SU-DHL-6 (cell line): ENCODE data around the gene CST6.

Experiments used
- H2AFZ ChIP-seq: fragments of 200-600 bp; sonication (generic); 2 replicates; pipeline ENCODE4 v1.6.1; 2014; ENCODE audit warnings: low read depth, mild to moderate bottlenecking, moderate library complexity, mixed read lengths, antibody characterized with exemption, low read length; ENCODE audit not compliant: severe bottlenecking
- H3F3A ChIP-seq: fragments of 200-600 bp; shearing (Covaris generic); 2 replicates; pipeline ENCODE4 v1.6.0; 2016; ENCODE audit warnings: antibody characterized with exemption, mild to moderate bottlenecking; ENCODE audit not compliant: insufficient read depth
- H3K27ac ChIP-seq: fragments of 200-600 bp; sonication (generic); 2 replicates; pipeline ENCODE4 v1.5.1; 2016; ENCODE audit warnings: low read depth, mild to moderate bottlenecking, low read length, moderate library complexity, mixed read lengths
- H3K27me3 ChIP-seq: fragments of 200-600 bp; sonication (generic), shearing (Covaris generic); 2 replicates; pipeline ENCODE4 v1.6.0; 2014; ENCODE audit warnings: mild to moderate bottlenecking, low read length
- H3K36me3 ChIP-seq: fragments of 200-600 bp; sonication (generic); 2 replicates; pipeline ENCODE4 v1.6.1; 2014; ENCODE audit warnings: mild to moderate bottlenecking, low read length, mixed read lengths
- H3K4me2 ChIP-seq: fragments of 300-600, 200-600 bp; shearing (Covaris generic), sonication (generic); 2 replicates; pipeline ENCODE4 v1.6.0; 2014; ENCODE audit warnings: low read length, low read depth, mild to moderate bottlenecking; ENCODE audit not compliant: poor library complexity, severe bottlenecking
- H3K4me3 ChIP-seq: fragments of 200-600 bp; sonication (generic); 2 replicates; pipeline ENCODE4 v1.5.1; 2014; ENCODE audit warnings: antibody characterized with exemption, low read length, mild to moderate bottlenecking, mixed read lengths; ENCODE audit not compliant: insufficient read depth, poor library complexity, severe bottlenecking
- H3K79me2 ChIP-seq: fragments of 200-600 bp; sonication (generic); 2 replicates; pipeline ENCODE4 v1.6.1; 2014; ENCODE audit warnings: mild to moderate bottlenecking, low read length, moderate library complexity; ENCODE audit not compliant: insufficient read depth
- H3K9ac ChIP-seq: fragments of 200-600 bp; sonication (generic); 2 replicates; pipeline ENCODE4 v1.7.0; 2014; ENCODE audit warnings: mild to moderate bottlenecking, low read length
- H3K9me2 ChIP-seq: fragments of 200-600 bp; sonication (generic); replicated peaks from 2 replicates; pipeline ENCODE4 v1.6.1; 2014; ENCODE audit warnings: low read length; ENCODE audit not compliant: insufficient read depth
- H3K9me3 ChIP-seq: fragments of 200-600 bp; sonication (generic); 2 replicates; pipeline ENCODE4 v1.6.1; 2014; ENCODE audit warnings: low read length, mixed read lengths; ENCODE audit not compliant: insufficient read depth
- H4K20me1 ChIP-seq: fragments of 200-600 bp; sonication (generic); 2 replicates; pipeline ENCODE4 v1.6.1; 2014; ENCODE audit warnings: low read depth, mild to moderate bottlenecking, antibody characterized with exemption, low read length, moderate library complexity, mixed read lengths
- CTCF ChIP-seq: fragments of 200-600 bp; sonication (generic); IDR thresholded peaks from one replicate; pipeline ENCODE4 v1.5.1; 2017; ENCODE audit warnings: antibody characterized with exemption, mild to moderate bottlenecking, low read length, moderate library complexity; ENCODE audit not compliant: insufficient read depth, poor library complexity, severe bottlenecking
- EZH2phosphoT487 ChIP-seq: fragments of 200-600 bp; sonication (generic), shearing (Covaris generic); conservative IDR thresholded peaks from 2 replicates; pipeline ENCODE4 v1.6.1; 2018; ENCODE audit warnings: mild to moderate bottlenecking, antibody characterized with exemption, low read length, moderate library complexity, mixed read lengths

CST6 gene

GRCh38 chr11:66026017-66026529, 14.3 kb downstream of the CST6 start, which contains the start of gene CATSPER1:
TSS of gene CATSPER1 (minus strand) at chr11:66026479. CDS start at chr11:66026379, 100 bp downstream.
- H3K27ac ChIP-seq, result no peak within 1 kb of the TSS
- H4K20me1 ChIP-seq, result no peaks in the 10 kb centered on the region
- H3K9me2 ChIP-seq, result no peaks in the 10 kb centered on the region
- no peak within 1 kb of the TSS for H3K9ac ChIP-seq
- TF ChIP-seq EZH2phosphoT487 (no peak), CTCF (no peak)
- no peaks in the 10 kb centered on the region for H3F3A ChIP-seq
- H2AFZ ChIP-seq, result no peak within 1 kb of the TSS
- H3K4me3 ChIP-seq, result no peak within 1 kb of the TSS
- H3K27me3 ChIP-seq, result no peaks in the 10 kb centered on the region
- no peaks in the 10 kb centered on the region for H3K36me3 ChIP-seq
- H3K4me2 ChIP-seq, result no peak within 1 kb of the TSS
- H3K9me3 ChIP-seq, result no peaks in the 10 kb centered on the region
- no peaks in the 10 kb centered on the region for H3K79me2 ChIP-seq

- Histone ChIP-seq H3K27me3 (no peaks in the 10 kb centered on the region), H3K9me3 (no peaks in the 10 kb centered on the region), H3F3A (no peaks in the 10 kb centered on the region), H3K9me2 (no peaks in the 10 kb centered on the region), H3K4me2 (no peak overlapping the region), H3K4me3 (no peak overlapping the region), H2AFZ (no peak overlapping the region), H3K79me2 (no peaks in the 10 kb centered on the region), H4K20me1 (no peaks in the 10 kb centered on the region), H3K36me3 (no peaks in the 10 kb centered on the region), H3K27ac (no peak overlapping the region), H3K9ac (no peak overlapping the region)
- TF ChIP-seq CTCF (no peak), EZH2phosphoT487 (no peak)
These were observed 21.3 kb downstream of the CST6 start for GRCh38 chr11:66032957-66033735.

- no peaks in the 10 kb centered on the region for H3K9me3 ChIP-seq
- no peaks in the 10 kb centered on the region for H3K79me2 ChIP-seq
- H3K4me2 ChIP-seq, result no peak overlapping the region
- no peak overlapping the region for H3K9ac ChIP-seq
- H3K4me3 ChIP-seq, result no peak overlapping the region
- H3F3A ChIP-seq, result no peaks in the 10 kb centered on the region
- H3K9me2 ChIP-seq, result no peaks in the 10 kb centered on the region
- H3K36me3 ChIP-seq, result no peaks in the 10 kb centered on the region
- no peak for TF ChIP-seq CTCF
- no peak for TF ChIP-seq EZH2phosphoT487
- H2AFZ ChIP-seq, result no peak overlapping the region
- no peaks in the 10 kb centered on the region for H4K20me1 ChIP-seq
- no peak overlapping the region for H3K27ac ChIP-seq
- H3K27me3 ChIP-seq, result no peaks in the 10 kb centered on the region
These were observed 24.0 kb downstream of the CST6 start for GRCh38 chr11:66035653-66036333.
